Neural cell (in vitro differentiated cells): ENCODE measurements around the gene SPATA12.

Experiments
- EP300 ChIP-seq: fragments of 450-650 bp; conservative IDR thresholded peaks from 2 replicates; pipeline ENCODE4 v1.6.1; 2014; ENCODE audit warnings: antibody characterized with exemption, mild to moderate bottlenecking, moderate library complexity; ENCODE audit not compliant: poor library complexity, severe bottlenecking
- MXI1 ChIP-seq: fragments of 450-650 bp; conservative IDR thresholded peaks from 2 replicates; pipeline ENCODE4 v1.6.1; 2014; ENCODE audit warnings: antibody characterized with exemption, mild to moderate bottlenecking; ENCODE audit not compliant: poor library complexity, severe bottlenecking
- REST ChIP-seq: IDR thresholded peaks from 2 replicates; pipeline ENCODE4 v1.6.1; 2012; ENCODE audit warnings: borderline replicate concordance
- TF ChIP-seq, protein P1 (sequence below): fragments of 450-650 bp; IDR thresholded peaks from 2 replicates; pipeline ENCODE4 v1.5.1; 2014; ENCODE audit warnings: antibody characterized with exemption, mild to moderate bottlenecking, moderate library complexity; ENCODE audit not compliant: poor library complexity, severe bottlenecking

DNA sequence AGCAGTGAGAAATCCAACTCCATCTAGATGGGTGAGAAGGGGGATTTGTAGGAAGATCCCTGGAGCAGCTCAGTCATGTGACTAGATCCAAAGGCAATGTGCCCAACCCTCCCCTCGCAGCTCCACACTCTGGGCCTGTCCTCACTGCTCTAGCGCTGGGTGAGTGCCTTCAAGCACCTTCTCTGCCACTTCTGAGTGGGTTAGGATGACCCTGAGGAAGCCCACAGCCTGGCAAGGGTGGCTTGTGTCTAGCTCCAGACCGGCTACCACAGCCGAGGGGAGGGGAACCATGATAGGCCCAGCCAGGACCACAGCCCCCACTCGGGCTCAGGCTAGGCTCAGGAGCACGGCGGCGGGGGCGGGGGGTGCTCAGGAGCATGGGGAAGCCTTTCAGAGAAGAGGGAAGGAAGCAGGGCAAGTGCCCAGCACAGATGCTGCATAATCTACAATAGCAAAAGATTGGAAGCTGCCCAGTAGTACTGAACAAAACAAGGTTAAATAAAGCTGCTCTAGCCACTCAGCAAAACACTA lies 1.7 kb downstream of the SPATA12 start:
- TF ChIP-seq, protein P1, sequence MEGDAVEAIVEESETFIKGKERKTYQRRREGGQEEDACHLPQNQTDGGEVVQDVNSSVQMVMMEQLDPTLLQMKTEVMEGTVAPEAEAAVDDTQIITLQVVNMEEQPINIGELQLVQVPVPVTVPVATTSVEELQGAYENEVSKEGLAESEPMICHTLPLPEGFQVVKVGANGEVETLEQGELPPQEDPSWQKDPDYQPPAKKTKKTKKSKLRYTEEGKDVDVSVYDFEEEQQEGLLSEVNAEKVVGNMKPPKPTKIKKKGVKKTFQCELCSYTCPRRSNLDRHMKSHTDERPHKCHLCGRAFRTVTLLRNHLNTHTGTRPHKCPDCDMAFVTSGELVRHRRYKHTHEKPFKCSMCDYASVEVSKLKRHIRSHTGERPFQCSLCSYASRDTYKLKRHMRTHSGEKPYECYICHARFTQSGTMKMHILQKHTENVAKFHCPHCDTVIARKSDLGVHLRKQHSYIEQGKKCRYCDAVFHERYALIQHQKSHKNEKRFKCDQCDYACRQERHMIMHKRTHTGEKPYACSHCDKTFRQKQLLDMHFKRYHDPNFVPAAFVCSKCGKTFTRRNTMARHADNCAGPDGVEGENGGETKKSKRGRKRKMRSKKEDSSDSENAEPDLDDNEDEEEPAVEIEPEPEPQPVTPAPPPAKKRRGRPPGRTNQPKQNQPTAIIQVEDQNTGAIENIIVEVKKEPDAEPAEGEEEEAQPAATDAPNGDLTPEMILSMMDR, result no peak
- TF ChIP-seq MXI1 (no peak), REST (no peak), EP300 (no peak)
